ENCODE data around the gene PNPT1. TPM values are rescaled to one million over a fixed set of nuclear protein-coding genes. Genes with fewer than 3 reads are reported as not detected.

Gene PNPT1
- total and polyA plus RNA-seq, 10 of the 15 experiments (the other 5 are each of a cell fraction or from before 2014, with no cell fraction given) = 34.2 to 67.7 (median 43.3) TPM

DNA sequence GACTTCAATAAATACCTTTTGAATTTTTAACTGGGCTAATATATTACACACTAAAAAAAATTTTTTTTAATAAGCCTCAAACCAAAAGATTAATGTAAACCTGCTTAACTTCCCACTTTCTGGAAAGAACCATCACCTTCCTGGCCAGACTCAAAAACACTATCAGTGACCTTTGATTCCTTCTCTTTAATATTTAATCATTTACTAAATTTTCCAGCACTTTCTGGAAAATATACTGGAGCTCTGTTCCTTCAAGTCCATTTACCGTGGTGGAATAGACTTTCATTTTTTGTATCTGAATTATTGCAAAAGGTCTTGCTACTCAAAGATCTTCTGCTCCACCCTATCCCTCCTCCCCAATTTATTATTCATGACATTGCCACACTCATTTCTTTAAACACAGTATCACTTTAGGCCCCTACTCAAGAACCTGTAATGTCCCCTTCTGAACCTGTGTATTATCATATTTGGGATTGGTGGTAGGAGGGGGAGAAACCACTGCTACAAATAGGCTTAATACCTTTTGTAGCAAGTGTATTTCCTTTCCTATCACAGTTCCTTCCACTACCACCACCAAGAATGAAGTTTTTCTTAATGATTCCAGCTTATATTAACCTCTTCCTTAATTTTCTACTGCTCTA is 83.6 kb downstream of the PNPT1 start:
- CTCF ChIA-PET = no interaction called here
- H3K9ac ChIP-seq (ENCODE audit: control insufficient read depth, insufficient read depth, low read length) = no peak overlapping the region
- H3K27ac ChIP-seq (ENCODE audit: control insufficient read depth, insufficient read depth) = no peak overlapping the region
- 100% methylated on average over 1 of the region's 1 CpG for WGBS (ENCODE audit: insufficient coverage, insufficient replicate concordance, low lambda C conversion rate, missing lambda C conversion rate)
- ATAC-seq (peak; percentile 19; the same call in 1 of the 3 replicates), FAIRE-seq (no peak), DNase-seq (ENCODE audit: low read depth, low spot score) (no peak)
- intact Hi-C loops (cut with micrococcal nuclease; ENCODE audit: unreplicated experiment) = loop anchor here (10.0 kb wide), 2 partner anchors 325 to 1035 kb away; no protein-coding TSS in a partner anchor
- H3K4me2 ChIP-seq (ENCODE audit: control insufficient read depth, insufficient read depth) = no peak overlapping the region
- SMC1A ChIA-PET (ENCODE audit: uncharacterized antibody, unreplicated experiment) = interaction anchor here (2.1 kb wide), 1 partner anchor 8 kb away, joined by 4 read pairs; no protein-coding TSS in a partner anchor
- peaks cover 54% of the 10 kb centered on the region for H3K79me2 ChIP-seq (ENCODE audit: control insufficient read depth, insufficient read depth, low read length)
- TF ChIP-seq HDGF (IDR thresholded peaks at IDR 0.05) (no peak), BCL11A (IDR thresholded peaks at IDR 0.05; ENCODE audit: low read depth, low read length) (no peak), CHD2 (IDR thresholded peaks at IDR 0.05; ENCODE audit: borderline replicate concordance, low read depth, low read length) (no peak), GABPA (IDR thresholded peaks at IDR 0.05; ENCODE audit: low read depth) (no peak), NFYA (IDR thresholded peaks at IDR 0.05; ENCODE audit: borderline replicate concordance, low read depth, low read length) (no peak), RELB (IDR thresholded peaks at IDR 0.05; ENCODE audit: low read depth) (no peak), PML (IDR thresholded peaks at IDR 0.05; ENCODE audit: low read length) (no peak), RUNX3 (IDR thresholded peaks at IDR 0.05; ENCODE audit: low read length) (no peak), PBX3 (IDR thresholded peaks at IDR 0.05; ENCODE audit: insufficient replicate concordance, low read depth, low read length) (no peak), KAT2A (conservative IDR thresholded peaks at IDR 0.05; ENCODE audit: control insufficient read depth, low read depth, low read length) (no peak), WRNIP1 (IDR thresholded peaks at IDR 0.05; ENCODE audit: borderline replicate concordance, low read depth, low read length) (no peak), ETV6 (conservative IDR thresholded peaks at IDR 0.05 in 1 of 2, IDR thresholded peaks at IDR 0.05 in 1 of 2; ENCODE audit: borderline replicate concordance in 1 of 2, low read depth in 1 of 2) (no peak), SUPT20H (IDR thresholded peaks at IDR 0.05; ENCODE audit: borderline replicate concordance, control insufficient read depth, low read depth, low read length) (no peak), CBX3 (IDR thresholded peaks at IDR 0.05; ENCODE audit: borderline replicate concordance, low read depth) (no peak), NRF1 (conservative IDR thresholded peaks at IDR 0.05; ENCODE audit: low read depth, low read length) (no peak)
- TF ChIP-seq, protein P1, sequence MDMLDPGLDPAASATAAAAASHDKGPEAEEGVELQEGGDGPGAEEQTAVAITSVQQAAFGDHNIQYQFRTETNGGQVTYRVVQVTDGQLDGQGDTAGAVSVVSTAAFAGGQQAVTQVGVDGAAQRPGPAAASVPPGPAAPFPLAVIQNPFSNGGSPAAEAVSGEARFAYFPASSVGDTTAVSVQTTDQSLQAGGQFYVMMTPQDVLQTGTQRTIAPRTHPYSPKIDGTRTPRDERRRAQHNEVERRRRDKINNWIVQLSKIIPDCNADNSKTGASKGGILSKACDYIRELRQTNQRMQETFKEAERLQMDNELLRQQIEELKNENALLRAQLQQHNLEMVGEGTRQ (IDR thresholded peaks at IDR 0.05; ENCODE audit: borderline replicate concordance, low read depth, low read length) = no peak
- H4K20me1 ChIP-seq (ENCODE audit: control insufficient read depth, insufficient read depth) = no peaks in the 10 kb centered on the region
- H3K36me3 ChIP-seq (ENCODE audit: control insufficient read depth in 2 of 2, insufficient read depth in 2 of 2, low read length in 1 of 2) = peaks cover 0 to 28% of the 10 kb centered on the region in 2 experiments; a peak in 2 of 4 replicates
- RAD21 ChIA-PET (ENCODE audit: unreplicated experiment) = no interaction called here
- H3K4me1 ChIP-seq (ENCODE audit: control insufficient read depth, insufficient read depth, low read length) = no peaks in the 10 kb centered on the region
- no peaks in the 10 kb centered on the region for H3K27me3 ChIP-seq (replicated peaks in 1 of 2; ENCODE audit: control insufficient read depth in 2 of 2, insufficient read depth in 2 of 2, low read length in 1 of 2)
- POLR2A ChIA-PET = interaction anchor here (1.3 to 1.7 kb wide), 2 partner anchors 9 to 14 kb away, joined by 4 read pairs; no protein-coding TSS in a partner anchor
- in situ Hi-C loops (cut with MboI) = no loop called here
- H3K4me3 ChIP-seq = no peak overlapping the region
- H2AFZ ChIP-seq (ENCODE audit: control insufficient read depth, low read depth, low read length) = no peak overlapping the region
- no TSS peak for BruUV-seq (replicated peaks)
- H3K9me3 ChIP-seq (replicated peaks; ENCODE audit: control insufficient read depth, insufficient read depth, low read length) = no peaks in the 10 kb centered on the region
